B cell (primary cell): Measurements from ENCODE around the gene CCDC106. TPM values are rescaled to one million over a fixed set of nuclear protein-coding genes. Genes with fewer than 3 reads are reported as not detected.

Experiments used
- ATAC-seq: fragments of 200-7000 bp; cut with Tn5 transposase; one replicate; pipeline ENCODE4 v1.10.0; 2021; ENCODE audit warnings: low read depth, mild to moderate bottlenecking, moderate number of reproducible peaks, moderate library complexity
- CTCF ChIA-PET: fragments of 350-600 bp; sonication (Branson Sonifier 250); formaldehyde crosslinking; loops from one replicate; lab custom pipeline; 2021; ENCODE audit warnings: antibody characterized with exemption, inconsistent platforms; lab: Charles Lee
- POLR2A ChIA-PET: fragments of 350-600 bp; sonication (Branson Sonifier 250); formaldehyde crosslinking; loops from one replicate; lab custom pipeline; 2021; ENCODE audit warnings: antibody characterized with exemption; lab: Charles Lee
- DNase-seq: peaks from one replicate; pipeline ENCODE4 v3.0.0; 2013
- H2AFZ ChIP-seq: 2 replicates; pipeline ENCODE4 v1.6.1; 2012; ENCODE audit warnings: mild to moderate bottlenecking, low read depth, low read length; ENCODE audit not compliant: insufficient read depth, poor library complexity, severe bottlenecking
- H3K27ac ChIP-seq, 2 donors: 1 replicate in 1 of 2; 2 replicates in 1 of 2; pipeline ENCODE4 v1.5.1; 2012 to 2013; ENCODE audit warnings: low read length in 2 of 2, mild to moderate bottlenecking in 2 of 2, moderate library complexity in 1 of 2
- H3K27me3 ChIP-seq, 4 experiments: fragments of 200-600 bp in 1 of 4; sonication (generic) in 1 of 4; replicated peaks in 1 of 4; 1 replicate in 2 of 4; 2 replicates in 2 of 4; pipeline versions ENCODE4 v1.6.1 to v1.7.0; 2013 to 2016; ENCODE audit warnings: low read length in 3 of 4, mild to moderate bottlenecking in 2 of 4, mixed read lengths in 1 of 4, moderate library complexity in 1 of 4; ENCODE audit not compliant: insufficient read depth in 4 of 4, control insufficient read depth in 3 of 4; ENCODE audit errors: control extremely low read depth in 1 of 4
- H3K36me3 ChIP-seq, 2 experiments: replicated peaks in 1 of 2; 1 replicate in 1 of 2; 2 replicates in 1 of 2; pipeline versions ENCODE4 v1.6.1 to v1.7.1; 2013; ENCODE audit warnings: low read length in 1 of 2; ENCODE audit not compliant: insufficient read depth in 2 of 2, control insufficient read depth in 1 of 2; ENCODE audit errors: control extremely low read depth in 1 of 2, extremely low read depth in 1 of 2
- H3K4me1 ChIP-seq, 2 donors: fragments of 200-600 bp in 1 of 2; sonication (generic) in 1 of 2; 1 replicate in 1 of 2; 2 replicates in 1 of 2; pipeline versions ENCODE4 v1.5.1 to v1.6.1; 2013 to 2017; ENCODE audit warnings: low read length in 2 of 2; ENCODE audit not compliant: control insufficient read depth in 2 of 2, insufficient read depth in 2 of 2
- H3K4me2 ChIP-seq: replicated peaks from 2 replicates; pipeline ENCODE3; 2012; ENCODE audit warnings: mild to moderate bottlenecking, low read depth, low read length; ENCODE audit not compliant: poor library complexity, severe bottlenecking
- H3K4me3 ChIP-seq, 5 experiments: fragments of 200-600 bp in 1 of 5; sonication (generic) in 1 of 5; 1 replicate in 3 of 5; 2 replicates in 2 of 5; pipeline versions ENCODE4 v1.5.1 to v1.7.0; 2011 to 2016; ENCODE audit warnings: low read length in 4 of 5, mild to moderate bottlenecking in 4 of 5, low read depth in 2 of 5, control low read depth in 1 of 5, moderate library complexity in 1 of 5; ENCODE audit not compliant: insufficient read depth in 1 of 5; ENCODE audit errors: control extremely low read depth in 1 of 5, extremely low read depth in 1 of 5
- H3K79me2 ChIP-seq: fragments of 200-600 bp; sonication (generic); one replicate; pipeline ENCODE4 v1.6.0; 2016; ENCODE audit warnings: low read length; ENCODE audit not compliant: control insufficient read depth, insufficient read depth
- H3K9ac ChIP-seq: fragments of 200-600 bp; sonication (generic); 2 replicates; pipeline ENCODE4 v1.6.1; 2017; ENCODE audit warnings: mild to moderate bottlenecking, low read length, moderate library complexity
- H3K9me3 ChIP-seq, 3 donors: one replicate each; pipeline versions ENCODE4 v1.6.1 to v1.7.1; 2013; ENCODE audit warnings: low read length in 2 of 3; ENCODE audit not compliant: control insufficient read depth in 2 of 3, insufficient read depth in 1 of 3; ENCODE audit errors: control extremely low read depth in 1 of 3
- H4K20me1 ChIP-seq: 2 replicates; pipeline ENCODE4 v1.6.0; 2012; ENCODE audit warnings: mild to moderate bottlenecking, low read length; ENCODE audit not compliant: insufficient read depth, control insufficient read depth, poor library complexity, severe bottlenecking
- H3K27ac Mint-ChIP-seq: one replicate; pipeline ENCODE4 v1.8.0; 2021; ENCODE audit warnings: mixed read lengths
- H3K27me3 Mint-ChIP-seq: one replicate; pipeline ENCODE4 v1.8.0; 2021; ENCODE audit warnings: mixed read lengths
- H3K4me1 Mint-ChIP-seq: one replicate; pipeline ENCODE4 v1.8.0; 2021; ENCODE audit warnings: mixed read lengths
- H3K4me3 Mint-ChIP-seq: one replicate; pipeline ENCODE4 v1.8.0; 2021; ENCODE audit warnings: mixed read lengths
- H3K9me3 Mint-ChIP-seq: one replicate; pipeline ENCODE4 v1.8.0; 2022; ENCODE audit warnings: mixed read lengths; ENCODE audit not compliant: insufficient read depth
- CTCF ChIP-seq: fragments of 200-600 bp; IDR thresholded peaks from one replicate; pipeline ENCODE4 v1.8.0; 2022; ENCODE audit warnings: antibody characterized with exemption, mild to moderate bottlenecking
- WGBS: methylation state at CpG from one replicate; pipeline ENCODE4 v1.1.5; 2013; ENCODE audit warnings: missing lambda C conversion rate; ENCODE audit not compliant: insufficient coverage; 5-methylcytosine and 5-hydroxymethylcytosine counted together
- intact Hi-C: fragments of 100-400 bp; cut with micrococcal nuclease; formaldehyde crosslinking; loops from one replicate; pipeline ENCODE4 v1.10.0; 2022
- polyA minus RNA-seq: library from RNA; depleted of rRNA, polyadenylated mRNA; stranded (reverse); fragments of >200 nt; gene quantifications from 2 replicates; pipeline ENCODE4 v1.2.3, GENCODE V29; 2012
- polyA plus RNA-seq: library from polyadenylated mRNA; depleted of rRNA; stranded (reverse); fragments of >200 nt; gene quantifications from 2 replicates; pipeline ENCODE4 v1.2.3, GENCODE V29; 2012
- total RNA-seq, 2 donors: library from RNA; stranded (reverse); fragments of 120-200 nt in 1 of 2; gene quantifications; 1 replicate in 1 of 2; 2 replicates in 1 of 2; pipeline versions ENCODE4 v1.2.3 to v1.2.4, GENCODE V29; 2013 to 2022

CCDC106 gene
- total RNA-seq (25.2 and 28.3 TPM in 2 replicates), polyA plus RNA-seq (52.1 and 54.5 TPM in 2 replicates), polyA minus RNA-seq (17.6 and 20.0 TPM in 2 replicates)
- total RNA-seq (2013): 17.2 TPM

- intact Hi-C loops: no loop called here
- ATAC-seq: peak; percentile 36
- Histone ChIP-seq H3K27ac (peak within 1 kb of the TSS; percentile 79 to 90), H3K4me2 (peak within 1 kb of the TSS; percentile 86), H3K9ac (peak within 1 kb of the TSS; percentile 85), H3K4me3 (peak within 1 kb of the TSS; percentile 79 to 96 (median 90)), H3K27me3 (no peaks in the 10 kb centered on the region), H3K4me1 (peaks cover 38 to 53% of the 10 kb centered on the region in 2 donors), H2AFZ (peak within 1 kb of the TSS; percentile 84), H4K20me1 (peaks cover 21% of the 10 kb centered on the region), H3K36me3 (peaks cover 0 to 38% of the 10 kb centered on the region in 2 experiments), H3K79me2 (peaks cover 47% of the 10 kb centered on the region), H3K9me3 (no peaks in the 10 kb centered on the region)
- Mint-ChIP-seq H3K27me3 (no peaks in the 10 kb centered on the region), H3K4me3 (peak within 1 kb of the TSS; percentile 97), H3K4me1 (peaks cover 60% of the 10 kb centered on the region), H3K9me3 (no peaks in the 10 kb centered on the region), H3K27ac (peak within 1 kb of the TSS; percentile 92)
- WGBS: under 1% methylated on average over 75 of the region's 87 CpGs
- peak; percentile 86 for DNase-seq
- POLR2A ChIA-PET: interaction anchor here (0.5 to 2.2 kb wide), 10 partner anchors 8 to 1200 kb away, joined by 3 to 55 read pairs (median 6); partner anchors contain the start of genes FIZ1, ISOC2, ZNF784 and ZNF865
- CTCF ChIA-PET: interaction anchor here (0.7 to 7.2 kb wide), 10 partner anchors 13 to 264 kb away, joined by 3 to 131 read pairs (median 4); partner anchors contain the start of genes TMEM238 and ZNF865
- TF ChIP-seq CTCF: no peak
These were observed at the start of gene CCDC106 for GRCh38 chr19:55647732-55648584. CCDC106 (plus strand) TSS chr19:55648212; CDS start chr19:55649047, 835 bp downstream.
